T-cell (primary cell): ENCODE data around the gene C6orf58. TPM values are rescaled to one million over a fixed set of nuclear protein-coding genes. Genes with fewer than 3 reads are reported as not detected.
A peak's percentile ranks its signal among the peaks of the same experiment; 100 is the strongest.

Experiments used
- ATAC-seq, 4 experiments: fragments of 200-7000 bp in 3 of 4; fragments of 150-1000 bp in 1 of 4; cut with Tn5 transposase; replicated peaks in 1 of 4; 1 replicate in 3 of 4; 2 replicates in 1 of 4; pipeline ENCODE4 v1.10.0; 2021; ENCODE audit warnings: moderate library complexity in 3 of 4, mild to moderate bottlenecking in 2 of 4, moderate number of reproducible peaks in 1 of 4
- CTCF ChIA-PET, 2 donors: fragments of 300-600 bp; sonication (Branson Sonifier 250); formaldehyde crosslinking; loops; one replicate each; lab custom pipeline; 2022; ENCODE audit warnings: antibody characterized with exemption in 2 of 2; lab: Charles Lee
- POLR2A ChIA-PET, 2 donors: fragments of 300-600 bp; sonication (Branson Sonifier 250); formaldehyde crosslinking; loops; one replicate each; lab custom pipeline; 2022; ENCODE audit warnings: antibody characterized with exemption in 2 of 2; lab: Charles Lee
- DNase-seq, 35 experiments: peaks; one replicate each; pipeline versions ENCODE4 v3.0.0 to v3.0.0-alpha.2; 2013 to 2023
- H3K27ac ChIP-seq: one replicate; pipeline ENCODE4 v1.5.1; 2013; ENCODE audit warnings: low read length
- H3K27me3 ChIP-seq, 2 experiments: replicated peaks in 1 of 2; 1 replicate in 1 of 2; 2 replicates in 1 of 2; pipeline versions ENCODE4 v1.6.1 to v1.7.0; 2013; ENCODE audit warnings: low read length in 1 of 2, mixed read lengths in 1 of 2; ENCODE audit not compliant: control insufficient read depth in 2 of 2, insufficient read depth in 2 of 2; ENCODE audit errors: extremely low read depth in 1 of 2
- H3K36me3 ChIP-seq, 2 donors: 1 replicate in 1 of 2; 2 replicates in 1 of 2; pipeline versions ENCODE4 v1.6.1 to v1.7.0; 2013; ENCODE audit warnings: low read length in 1 of 2; ENCODE audit not compliant: control insufficient read depth in 2 of 2, insufficient read depth in 1 of 2; ENCODE audit errors: extremely low read depth in 1 of 2
- H3K4me1 ChIP-seq, 2 experiments: 1 replicate in 1 of 2; 2 replicates in 1 of 2; pipeline versions ENCODE4 v1.6.1 to v1.7.0; 2013; ENCODE audit warnings: low read length in 2 of 2, mixed read lengths in 1 of 2; ENCODE audit not compliant: insufficient read depth in 2 of 2, control insufficient read depth in 1 of 2; ENCODE audit errors: extremely low read depth in 1 of 2
- H3K4me3 ChIP-seq, 2 donors: 1 replicate in 1 of 2; 2 replicates in 1 of 2; pipeline versions ENCODE4 v1.5.1 to v1.7.0; 2013; ENCODE audit warnings: mild to moderate bottlenecking in 2 of 2, low read length in 1 of 2, moderate library complexity in 1 of 2; ENCODE audit not compliant: control insufficient read depth in 1 of 2; ENCODE audit errors: extremely low read depth in 1 of 2
- H3K9me3 ChIP-seq: 2 replicates; pipeline ENCODE4 v1.7.0; 2013
- H3K27ac Mint-ChIP-seq, 2 donors: one replicate each; pipeline ENCODE4 v1.8.0; 2020 to 2021; ENCODE audit warnings: mild to moderate bottlenecking in 2 of 2, mixed read lengths in 2 of 2
- H3K27me3 Mint-ChIP-seq, 2 donors: one replicate each; pipeline ENCODE4 v1.8.0; 2021 to 2022; ENCODE audit warnings: mixed read lengths in 2 of 2
- H3K36me3 Mint-ChIP-seq: one replicate; pipeline ENCODE4 v1.8.0; 2021; ENCODE audit warnings: mixed read lengths
- H3K4me1 Mint-ChIP-seq, 3 donors: one replicate each; pipeline ENCODE4 v1.8.0; 2020 to 2022; ENCODE audit warnings: mixed read lengths in 3 of 3, mild to moderate bottlenecking in 1 of 3
- H3K4me3 Mint-ChIP-seq, 3 donors: one replicate each; pipeline ENCODE4 v1.8.0; 2020 to 2022; ENCODE audit warnings: mild to moderate bottlenecking in 3 of 3, mixed read lengths in 3 of 3, moderate library complexity in 3 of 3
- H3K9me3 Mint-ChIP-seq, 3 donors: one replicate each; pipeline ENCODE4 v1.8.0; 2020 to 2022; ENCODE audit warnings: mixed read lengths in 3 of 3
- WGBS: methylation state at CpG from one replicate; pipeline ENCODE4 v1.1.5; 2013; ENCODE audit warnings: missing lambda C conversion rate; ENCODE audit not compliant: insufficient coverage; 5-methylcytosine and 5-hydroxymethylcytosine counted together
- total RNA-seq, 35 experiments: library from RNA in 6 of 35; stranded (reverse) in 6 of 35; fragments of 120-200 nt in 1 of 35; gene quantifications; one replicate each; pipeline versions ENCODE4 v1.2.1 to v1.2.4 and lab custom pipeline; 2013 to 2026

The C6orf58 gene
- total RNA-seq, 5 donors from 2014 or later (not counting 1 experiment from before 2014, with no cell fraction given): not detected

DNA sequence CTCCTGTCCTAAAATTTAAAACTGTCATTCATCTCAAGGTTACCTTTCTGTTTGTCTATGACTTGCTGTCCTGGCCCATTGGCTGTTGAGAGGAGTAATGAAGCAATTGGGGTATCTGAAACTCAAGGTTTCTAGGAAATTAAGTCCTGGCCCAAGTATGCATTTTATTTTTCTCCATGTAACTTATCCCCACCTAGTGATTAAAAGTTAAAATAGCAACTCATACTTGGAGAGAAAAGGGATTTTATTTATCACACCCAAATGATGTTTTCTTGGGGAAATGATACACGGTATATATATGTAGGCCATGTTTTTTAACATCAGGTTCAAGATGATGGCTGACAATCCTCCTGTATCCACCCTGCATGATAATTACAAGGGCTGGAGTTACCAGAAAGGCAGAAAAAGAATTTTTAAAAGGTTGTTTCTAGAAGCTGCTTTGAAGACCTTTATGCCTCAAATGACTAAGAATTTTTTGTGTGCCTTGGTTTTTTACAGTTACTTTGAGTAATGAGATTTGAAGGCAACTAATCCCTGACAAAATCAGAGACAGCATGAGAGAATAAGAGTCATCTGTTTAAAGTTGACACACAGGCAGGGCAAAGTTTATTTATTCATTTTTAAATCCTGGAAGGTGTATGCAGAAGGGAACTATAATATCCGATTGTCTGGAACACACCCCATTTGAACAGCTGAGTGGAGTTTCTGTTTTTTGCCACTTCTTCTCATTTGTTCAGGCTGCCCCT, 28.9 kb upstream of the C6orf58 start:
- H3K9me3 Mint-ChIP-seq: no peaks in the 10 kb centered on the region
- no peak overlapping the region for H3K27ac Mint-ChIP-seq
- Histone ChIP-seq H3K27ac (no peak overlapping the region), H3K27me3 (no peaks in the 10 kb centered on the region), H3K4me1 (no peaks in the 10 kb centered on the region), H3K36me3 (no peaks in the 10 kb centered on the region), H3K9me3 (no peaks in the 10 kb centered on the region), H3K4me3 (no peak overlapping the region)
- POLR2A ChIA-PET: interaction anchor here in 1 of 2 donors (0.5 kb wide), 1 partner anchor 189 kb away, joined by 8 read pairs; no protein-coding TSS in a partner anchor
- H3K4me3 Mint-ChIP-seq: no peak overlapping the region
- no peaks in the 10 kb centered on the region for H3K36me3 Mint-ChIP-seq
- DNase-seq (no peak), ATAC-seq (no peak)
- 75% methylated on average over 1 of the region's 2 CpGs for WGBS
- H3K4me1 Mint-ChIP-seq: no peaks in the 10 kb centered on the region
- peaks cover 16 to 40% of the 10 kb centered on the region in 2 donors for H3K27me3 Mint-ChIP-seq
- CTCF ChIA-PET: interaction anchor here (0.7 to 1.4 kb wide), 3 partner anchors 9 to 244 kb away, joined by 3 to 6 read pairs (median 3); no protein-coding TSS in a partner anchor

DNA sequence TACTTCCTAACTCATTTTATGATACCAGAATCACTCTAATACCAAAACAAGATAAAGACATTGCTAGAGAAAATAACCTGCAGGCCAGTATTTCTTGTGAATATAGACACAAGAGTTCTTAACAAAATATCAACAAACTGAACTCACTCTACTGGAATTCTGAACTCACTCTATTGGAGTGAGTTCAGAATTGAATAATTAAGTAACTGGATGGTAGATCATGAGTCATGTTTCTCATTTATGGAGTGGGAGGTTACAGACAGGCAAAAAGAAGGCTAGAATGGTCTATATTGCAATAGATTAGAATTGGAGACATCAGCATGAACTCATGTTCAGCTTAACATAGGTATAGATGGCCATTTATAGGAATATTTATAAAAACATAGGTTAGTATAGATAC, 26.6 kb upstream of the C6orf58 start:
- CTCF ChIA-PET: no interaction called here
- no peak for ATAC-seq
- POLR2A ChIA-PET: interaction anchor here in 1 of 2 donors (0.6 kb wide), 1 partner anchor 14 kb away, joined by 3 read pairs; no protein-coding TSS in a partner anchor

DNA sequence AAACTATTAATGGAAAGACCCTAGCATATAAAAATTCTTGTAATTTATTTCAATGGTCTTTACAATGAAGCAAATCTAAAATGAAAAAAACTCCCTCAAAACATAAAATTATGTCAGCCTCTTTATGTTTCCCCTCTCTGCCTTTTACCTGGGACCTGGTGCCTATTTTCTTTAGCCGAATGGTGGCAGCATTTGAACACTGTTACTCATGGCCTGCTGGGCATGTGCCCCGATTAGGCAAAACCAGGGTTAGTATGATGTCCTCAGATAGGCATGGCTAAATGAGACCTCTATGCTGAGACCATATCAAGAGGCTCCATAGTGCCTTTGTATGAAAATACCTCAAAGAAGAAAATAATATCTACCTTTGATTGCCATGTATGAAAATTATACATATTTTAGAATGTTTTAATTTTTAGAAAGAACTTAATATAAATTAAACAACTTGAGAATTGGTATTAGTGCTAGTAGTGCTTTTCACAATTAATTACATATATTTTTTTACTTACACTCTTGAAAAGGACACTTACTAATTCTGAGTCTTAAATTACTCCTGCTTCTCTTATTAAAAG, 22.5 kb upstream of the C6orf58 start:
- DNase-seq: peak in 4 of 35 experiments; percentile 6 to 36 (median 6)
- Histone ChIP-seq H3K36me3 (no peaks in the 10 kb centered on the region), H3K4me1 (no peaks in the 10 kb centered on the region), H3K27ac (no peak overlapping the region), H3K27me3 (no peaks in the 10 kb centered on the region), H3K4me3 (no peak overlapping the region), H3K9me3 (no peaks in the 10 kb centered on the region)
- Mint-ChIP-seq H3K36me3 (no peaks in the 10 kb centered on the region), H3K27me3 (peaks cover 18 to 35% of the 10 kb centered on the region in 2 donors), H3K9me3 (no peaks in the 10 kb centered on the region), H3K4me3 (no peak overlapping the region), H3K4me1 (no peaks in the 10 kb centered on the region), H3K27ac (no peak overlapping the region)
- ChIA-PET POLR2A (no interaction called here), CTCF (interaction anchor here in 1 of 2 donors (0.9 kb wide), 1 partner anchor 10 kb away, joined by 4 read pairs; no protein-coding TSS in a partner anchor)
- WGBS: no CpG with 5 or more reads among the region's 2 CpGs
- no peak for ATAC-seq

More for the DNA sequence above, 26.6 kb upstream of the C6orf58 start:
- Histone ChIP-seq H3K4me3 (no peak overlapping the region), H3K9me3 (no peaks in the 10 kb centered on the region), H3K4me1 (no peaks in the 10 kb centered on the region), H3K27ac (no peak overlapping the region), H3K36me3 (no peaks in the 10 kb centered on the region), H3K27me3 (no peaks in the 10 kb centered on the region)
- Mint-ChIP-seq H3K4me3 (no peak overlapping the region), H3K9me3 (no peaks in the 10 kb centered on the region), H3K27ac (no peak overlapping the region), H3K27me3 (peaks cover 14 to 37% of the 10 kb centered on the region in 2 donors), H3K36me3 (no peaks in the 10 kb centered on the region), H3K4me1 (no peaks in the 10 kb centered on the region)
- DNase-seq: no peak

DNA sequence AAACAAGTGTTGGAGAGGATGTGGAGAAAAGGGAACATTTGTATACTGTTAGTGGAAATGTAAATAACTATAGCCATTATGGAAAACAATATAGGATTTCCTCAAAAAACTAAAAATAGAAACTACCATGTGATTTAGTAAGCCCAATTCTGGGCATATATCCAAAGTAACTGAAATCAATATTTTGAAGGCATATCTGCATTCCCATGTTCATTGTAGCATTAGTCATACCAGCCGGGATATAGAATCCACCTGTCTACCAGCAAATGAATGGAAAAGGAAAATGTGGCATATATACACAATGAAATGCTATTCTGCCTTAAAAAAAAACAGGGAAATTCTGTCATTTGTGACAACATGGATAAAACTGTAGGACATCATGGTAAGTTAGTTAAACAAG, 15.3 kb upstream of the C6orf58 start:
- Histone ChIP-seq H3K27me3 (no peaks in the 10 kb centered on the region), H3K36me3 (no peaks in the 10 kb centered on the region), H3K4me3 (no peak overlapping the region), H3K9me3 (no peaks in the 10 kb centered on the region), H3K4me1 (no peaks in the 10 kb centered on the region), H3K27ac (no peak overlapping the region)
- H3K27ac Mint-ChIP-seq: no peak overlapping the region
- peaks cover 0 to 10% of the 10 kb centered on the region in 2 donors for H3K27me3 Mint-ChIP-seq
- ATAC-seq (no peak), DNase-seq (no peak)
- no peaks in the 10 kb centered on the region for H3K36me3 Mint-ChIP-seq
- no CpG with 5 or more reads among the region's 1 CpG for WGBS
- ChIA-PET POLR2A (no interaction called here), CTCF (no interaction called here)
- H3K9me3 Mint-ChIP-seq: no peaks in the 10 kb centered on the region
- H3K4me1 Mint-ChIP-seq: no peaks in the 10 kb centered on the region
- H3K4me3 Mint-ChIP-seq: no peak overlapping the region

DNA sequence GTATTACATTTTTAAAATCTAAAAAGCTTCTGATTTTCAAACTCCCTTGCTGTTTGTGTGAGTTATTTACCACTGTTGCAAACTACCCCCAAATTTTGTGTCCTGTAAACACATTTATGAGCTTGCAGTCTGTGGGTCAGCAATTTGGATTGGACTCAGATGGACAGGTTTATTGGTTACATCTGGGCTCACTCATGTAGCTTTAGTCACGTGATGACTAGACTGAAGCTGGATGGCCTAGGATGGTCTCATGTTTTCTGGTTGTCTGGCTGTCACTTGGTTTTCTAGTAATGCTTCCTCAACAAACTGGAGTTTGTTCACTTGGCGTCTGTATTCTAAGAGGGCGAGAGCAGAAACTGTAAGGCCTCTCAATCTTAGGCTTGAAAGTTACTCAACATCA, 12.2 kb upstream of the C6orf58 start:
- H3K36me3 Mint-ChIP-seq: no peaks in the 10 kb centered on the region
- Histone ChIP-seq H3K27ac (no peak overlapping the region), H3K4me3 (no peak overlapping the region), H3K4me1 (no peaks in the 10 kb centered on the region), H3K27me3 (no peaks in the 10 kb centered on the region), H3K36me3 (no peaks in the 10 kb centered on the region), H3K9me3 (no peaks in the 10 kb centered on the region)
- H3K9me3 Mint-ChIP-seq: no peaks in the 10 kb centered on the region
- CTCF ChIA-PET: interaction anchor here (0.6 to 1.1 kb wide), 3 partner anchors 10 to 1689 kb away, joined by 3 to 6 read pairs (median 4); no protein-coding TSS in a partner anchor
- no peak for ATAC-seq
- DNase-seq: no peak
- peaks cover 0 to 5% of the 10 kb centered on the region in 2 donors for H3K27me3 Mint-ChIP-seq
- WGBS: no CpG with 5 or more reads among the region's 3 CpGs
- no peak overlapping the region for H3K4me3 Mint-ChIP-seq
- POLR2A ChIA-PET: no interaction called here
- H3K4me1 Mint-ChIP-seq: no peaks in the 10 kb centered on the region
- no peak overlapping the region for H3K27ac Mint-ChIP-seq

DNA sequence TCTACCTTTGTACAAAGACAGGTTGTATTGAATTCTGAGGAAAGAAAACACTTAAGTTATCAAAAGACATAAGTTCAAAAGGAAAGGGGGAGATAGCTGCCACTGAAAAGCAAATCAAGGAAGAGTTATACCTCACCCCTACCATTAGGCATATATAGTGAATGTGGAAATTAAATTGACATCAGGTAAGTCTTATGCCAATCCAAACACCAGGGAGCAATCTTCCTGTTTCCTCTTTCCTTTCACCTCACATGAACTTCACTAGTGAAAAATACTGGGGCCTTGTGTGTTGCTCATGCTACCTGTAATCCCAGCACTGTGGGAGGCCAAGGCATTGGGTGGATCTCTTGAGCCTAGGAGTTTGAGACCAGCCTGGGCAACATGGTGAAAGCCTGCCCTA, 10.9 kb upstream of the C6orf58 start:
- Mint-ChIP-seq H3K4me1 (peaks cover 0 to 6% (median 6%) of the 10 kb centered on the region in 3 donors), H3K36me3 (no peaks in the 10 kb centered on the region), H3K27ac (no peak overlapping the region), H3K4me3 (no peak overlapping the region), H3K27me3 (peaks cover 0 to 5% of the 10 kb centered on the region in 2 donors), H3K9me3 (no peaks in the 10 kb centered on the region)
- Histone ChIP-seq H3K4me1 (no peaks in the 10 kb centered on the region), H3K4me3 (no peak overlapping the region), H3K27me3 (no peaks in the 10 kb centered on the region), H3K9me3 (no peaks in the 10 kb centered on the region), H3K27ac (no peak overlapping the region), H3K36me3 (no peaks in the 10 kb centered on the region)
- POLR2A ChIA-PET: no interaction called here
- ATAC-seq: no peak
- CTCF ChIA-PET: no interaction called here
- DNase-seq: no peak
